ENCODE data around the gene MNAT1. TPM values are rescaled to one million over a fixed set of nuclear protein-coding genes. Genes with fewer than 3 reads are reported as not detected.

The MNAT1 gene
- polyA plus RNA-seq, 1 donor: 30.7 TPM

DNA sequence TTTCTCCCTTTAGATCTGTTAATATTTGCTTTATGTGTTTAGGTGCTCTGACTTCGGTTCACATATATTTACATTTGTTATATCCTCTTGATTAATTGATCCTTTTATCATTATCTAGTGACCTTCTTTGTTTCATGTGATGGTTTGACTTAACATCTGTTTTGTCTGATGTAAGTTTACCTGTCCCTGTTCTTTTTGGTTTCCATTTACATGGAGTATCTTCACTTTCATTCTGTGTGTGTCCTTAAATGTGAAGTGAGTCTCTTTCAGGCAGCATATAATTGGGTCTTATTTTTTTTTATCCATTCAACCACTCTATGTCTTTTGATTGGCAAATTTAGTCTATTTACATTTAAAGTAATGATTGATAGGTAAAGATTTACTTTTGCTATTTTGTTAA is 222.1 kb downstream of the MNAT1 start:
- Histone ChIP-seq H3K36me3 (ENCODE audit: control insufficient read depth, insufficient read depth, low read length) (no peaks in the 10 kb centered on the region), H3K27ac (ENCODE audit: low read length) (no peak overlapping the region), H3K4me1 (ENCODE audit: control insufficient read depth, insufficient read depth, low read length) (no peaks in the 10 kb centered on the region), H3K27me3 (ENCODE audit: control insufficient read depth, insufficient read depth, low read length) (no peaks in the 10 kb centered on the region), H3K4me3 (ENCODE audit: low read length) (no peak overlapping the region), H3K9me3 (ENCODE audit: control insufficient read depth, low read depth, low read length) (peaks cover 23% of the 10 kb centered on the region)
- DNase-seq: no peak
- 71% methylated on average over 1 of the region's 1 CpG for WGBS (ENCODE audit: insufficient coverage, low lambda C conversion rate)

DNA sequence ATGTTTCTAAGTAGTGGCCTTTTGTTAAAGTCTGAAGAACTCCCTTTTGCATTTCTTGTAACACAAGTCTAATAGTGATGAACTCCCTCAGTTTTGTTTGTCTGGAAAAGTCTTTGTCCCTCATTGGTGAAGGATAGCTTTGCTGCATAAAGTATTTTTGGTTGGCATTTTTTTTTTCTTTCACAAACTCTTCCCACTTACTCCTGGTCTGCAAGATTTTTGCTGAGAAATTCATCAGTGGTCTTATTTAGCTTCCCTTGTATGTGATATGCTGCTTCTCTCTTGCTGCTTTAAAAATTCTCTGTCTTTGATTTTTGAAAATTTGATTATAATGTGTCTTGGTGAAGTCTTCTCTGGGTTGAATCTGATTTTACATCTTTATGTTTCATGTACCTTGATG is 223.6 kb downstream of the MNAT1 start:
- DNase-seq: no peak
- Histone ChIP-seq H3K36me3 (ENCODE audit: control insufficient read depth, insufficient read depth, low read length) (no peaks in the 10 kb centered on the region), H3K27ac (ENCODE audit: low read length) (no peak overlapping the region), H3K4me3 (ENCODE audit: low read length) (no peak overlapping the region), H3K9me3 (ENCODE audit: control insufficient read depth, low read depth, low read length) (peaks cover 23% of the 10 kb centered on the region), H3K4me1 (ENCODE audit: control insufficient read depth, insufficient read depth, low read length) (no peaks in the 10 kb centered on the region), H3K27me3 (ENCODE audit: control insufficient read depth, insufficient read depth, low read length) (no peaks in the 10 kb centered on the region)

DNA sequence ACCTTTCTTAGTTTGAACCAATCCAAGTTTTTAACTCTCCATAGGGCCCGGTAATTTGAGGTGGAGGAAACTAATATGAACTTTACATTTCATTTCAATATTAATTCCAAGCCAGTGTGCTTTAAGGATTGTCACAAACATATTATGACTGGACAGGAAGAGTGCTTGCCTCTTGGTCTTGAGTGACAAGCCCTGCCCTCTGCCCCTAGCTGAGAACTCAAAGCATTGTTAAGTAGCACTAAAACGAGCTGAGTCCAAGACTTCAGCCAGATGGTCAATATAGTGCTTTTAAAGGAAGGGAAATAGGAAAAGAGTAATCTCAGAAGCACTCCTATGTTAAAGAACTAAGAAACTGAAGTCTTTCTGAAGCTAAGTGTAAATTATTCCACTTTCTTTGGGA is 229.2 kb downstream of the MNAT1 start:
- no CpG with 5 or more reads among the region's 2 CpGs for WGBS (ENCODE audit: insufficient coverage, low lambda C conversion rate)
- Histone ChIP-seq H3K4me3 (ENCODE audit: low read length) (no peak overlapping the region), H3K4me1 (ENCODE audit: control insufficient read depth, insufficient read depth, low read length) (peaks cover 2% of the 10 kb centered on the region), H3K9me3 (ENCODE audit: control insufficient read depth, low read depth, low read length) (peaks cover 7% of the 10 kb centered on the region), H3K27ac (ENCODE audit: low read length) (no peak overlapping the region), H3K27me3 (ENCODE audit: control insufficient read depth, insufficient read depth, low read length) (no peaks in the 10 kb centered on the region), H3K36me3 (ENCODE audit: control insufficient read depth, insufficient read depth, low read length) (no peaks in the 10 kb centered on the region)
- peak; percentile 16 to 33 for DNase-seq

DNA sequence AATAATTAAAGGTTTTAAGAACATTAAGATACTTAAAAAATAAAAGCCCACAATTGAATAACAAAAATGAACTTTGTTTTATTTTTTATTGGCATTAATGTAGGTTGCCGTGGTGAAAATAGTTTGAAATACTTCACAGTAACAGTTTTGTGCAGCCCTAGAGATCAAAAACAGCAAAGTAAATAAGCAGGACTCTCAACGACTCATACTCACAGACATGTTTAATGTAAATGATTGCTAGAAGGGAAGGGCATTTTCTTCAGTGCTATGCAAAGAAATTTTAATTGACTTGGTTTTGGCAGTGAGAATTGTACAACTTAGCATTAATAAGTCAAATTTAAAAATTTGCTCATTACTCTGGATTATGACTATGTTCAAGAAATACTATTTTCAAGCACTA is 230.3 kb downstream of the MNAT1 start:
- DNase-seq: no peak
- H3K27me3 ChIP-seq (ENCODE audit: control insufficient read depth, insufficient read depth, low read length): no peaks in the 10 kb centered on the region
- H3K4me3 ChIP-seq (ENCODE audit: low read length): no peak overlapping the region
- H3K36me3 ChIP-seq (ENCODE audit: control insufficient read depth, insufficient read depth, low read length): no peaks in the 10 kb centered on the region
- H3K9me3 ChIP-seq (ENCODE audit: control insufficient read depth, low read depth, low read length): peaks cover 3% of the 10 kb centered on the region
- H3K27ac ChIP-seq (ENCODE audit: low read length): no peak overlapping the region
- H3K4me1 ChIP-seq (ENCODE audit: control insufficient read depth, insufficient read depth, low read length): peaks cover 2% of the 10 kb centered on the region
- WGBS (ENCODE audit: insufficient coverage, low lambda C conversion rate): no CpG with 5 or more reads among the region's 2 CpGs

DNA sequence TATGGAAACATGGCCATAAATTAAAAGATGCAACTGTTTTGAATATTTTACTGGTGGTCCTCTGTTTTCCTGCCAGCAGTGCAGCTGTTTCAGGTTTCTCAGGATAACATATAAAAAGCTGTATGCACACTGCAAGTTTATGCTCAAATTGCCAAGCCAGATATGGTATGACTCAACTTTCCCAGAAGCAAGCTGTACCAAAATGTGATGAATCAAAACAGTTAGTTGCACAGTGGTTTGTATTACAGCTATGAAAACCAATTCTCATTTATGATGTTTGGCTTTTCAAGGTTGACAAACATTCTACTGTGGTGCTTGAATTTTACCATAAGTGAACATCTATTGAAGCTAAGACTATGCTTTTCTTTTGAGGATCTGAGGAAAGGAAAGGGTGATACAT is 230.8 kb downstream of the MNAT1 start:
- no peak overlapping the region for H3K4me3 ChIP-seq (ENCODE audit: low read length)
- no peak overlapping the region for H3K27ac ChIP-seq (ENCODE audit: low read length)
- H3K4me1 ChIP-seq (ENCODE audit: control insufficient read depth, insufficient read depth, low read length): peaks cover 2% of the 10 kb centered on the region
- H3K9me3 ChIP-seq (ENCODE audit: control insufficient read depth, low read depth, low read length): no peaks in the 10 kb centered on the region
- DNase-seq: no peak
- no peaks in the 10 kb centered on the region for H3K36me3 ChIP-seq (ENCODE audit: control insufficient read depth, insufficient read depth, low read length)
- H3K27me3 ChIP-seq (ENCODE audit: control insufficient read depth, insufficient read depth, low read length): no peaks in the 10 kb centered on the region

DNA sequence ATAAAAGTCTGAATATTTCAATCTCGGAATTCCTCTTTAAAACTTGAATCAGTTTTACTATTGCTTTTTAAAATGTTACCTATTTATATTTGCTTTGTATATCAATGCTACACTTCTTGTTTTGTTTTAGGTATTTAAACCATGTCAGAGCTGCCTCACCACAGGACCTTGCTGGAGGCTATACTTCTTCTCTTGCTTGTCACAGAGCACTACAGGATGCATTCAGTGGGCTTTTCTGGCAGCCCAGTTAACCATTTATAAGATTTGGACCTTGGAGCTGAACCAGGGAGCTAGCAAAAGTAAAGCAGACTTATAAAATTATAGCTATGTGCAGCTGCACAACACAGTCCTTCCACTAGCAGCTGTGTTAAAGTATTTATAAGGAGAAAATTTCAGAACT is 233.5 kb downstream of the MNAT1 start:
- no peak overlapping the region for H3K27ac ChIP-seq (ENCODE audit: low read length)

DNA sequence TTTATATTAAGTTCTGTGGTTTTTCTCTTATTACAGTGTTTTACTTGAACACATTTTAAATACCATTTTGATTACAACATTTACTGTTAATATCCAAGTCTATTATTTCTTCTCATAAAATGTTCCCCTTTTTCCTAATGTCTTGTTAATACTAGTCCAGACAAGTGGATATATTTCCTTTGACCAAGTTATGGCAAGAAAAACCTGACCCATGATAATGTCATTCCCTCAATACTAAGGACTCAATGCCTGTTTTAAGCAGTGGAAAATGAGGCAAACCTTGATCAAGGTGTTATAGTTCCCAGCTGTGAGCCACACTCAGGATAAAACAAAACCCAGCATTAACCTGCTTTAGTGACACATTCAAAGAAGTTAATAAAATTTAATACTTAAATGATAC is 234.1 kb downstream of the MNAT1 start:
- Histone ChIP-seq H3K27ac (ENCODE audit: low read length) (no peak overlapping the region), H3K9me3 (ENCODE audit: control insufficient read depth, low read depth, low read length) (no peaks in the 10 kb centered on the region), H3K36me3 (ENCODE audit: control insufficient read depth, insufficient read depth, low read length) (peaks cover 4% of the 10 kb centered on the region), H3K4me3 (ENCODE audit: low read length) (no peak overlapping the region), H3K4me1 (ENCODE audit: control insufficient read depth, insufficient read depth, low read length) (peaks cover 2% of the 10 kb centered on the region), H3K27me3 (ENCODE audit: control insufficient read depth, insufficient read depth, low read length) (no peaks in the 10 kb centered on the region)
- no peak for DNase-seq

More for the DNA sequence above, 233.5 kb downstream of the MNAT1 start:
- no CpG with 5 or more reads among the region's 1 CpG for WGBS (ENCODE audit: insufficient coverage, low lambda C conversion rate)
- Histone ChIP-seq H3K36me3 (ENCODE audit: control insufficient read depth, insufficient read depth, low read length) (peaks cover under 1% of the 10 kb centered on the region), H3K4me1 (ENCODE audit: control insufficient read depth, insufficient read depth, low read length) (peaks cover 2% of the 10 kb centered on the region), H3K4me3 (ENCODE audit: low read length) (no peak overlapping the region), H3K27me3 (ENCODE audit: control insufficient read depth, insufficient read depth, low read length) (no peaks in the 10 kb centered on the region), H3K9me3 (ENCODE audit: control insufficient read depth, low read depth, low read length) (no peaks in the 10 kb centered on the region)
- peak in 1 of 2 donors; percentile 9 for DNase-seq

DNA sequence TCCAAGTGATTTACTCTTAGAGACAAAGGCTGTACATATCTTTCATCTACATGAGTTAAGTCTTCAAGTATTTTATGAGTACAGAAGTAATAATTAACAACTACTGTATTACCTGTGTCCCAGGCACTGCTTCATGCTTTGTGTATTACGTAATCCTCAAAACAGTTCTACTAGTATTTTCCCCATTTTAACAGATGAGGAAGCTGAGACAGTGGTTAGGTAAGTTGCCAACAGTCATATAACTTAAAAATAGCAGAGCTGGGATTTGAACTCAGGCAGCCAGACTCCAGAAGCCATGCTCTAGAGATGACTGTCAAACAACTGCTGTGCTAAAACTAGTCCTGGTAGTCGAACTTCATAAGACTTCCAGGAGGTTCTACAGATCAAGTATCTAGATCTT is 235.6 kb downstream of the MNAT1 start:
- H3K27me3 ChIP-seq (ENCODE audit: control insufficient read depth, insufficient read depth, low read length): no peaks in the 10 kb centered on the region
- H3K9me3 ChIP-seq (ENCODE audit: control insufficient read depth, low read depth, low read length): no peaks in the 10 kb centered on the region
- H3K36me3 ChIP-seq (ENCODE audit: control insufficient read depth, insufficient read depth, low read length): peaks cover 4% of the 10 kb centered on the region
- no CpG with 5 or more reads among the region's 2 CpGs for WGBS (ENCODE audit: insufficient coverage, low lambda C conversion rate)
- H3K27ac ChIP-seq (ENCODE audit: low read length): no peak overlapping the region
- peak in 1 of 2 donors; percentile 42 for DNase-seq
- no peak overlapping the region for H3K4me3 ChIP-seq (ENCODE audit: low read length)
- no peaks in the 10 kb centered on the region for H3K4me1 ChIP-seq (ENCODE audit: control insufficient read depth, insufficient read depth, low read length)

DNA sequence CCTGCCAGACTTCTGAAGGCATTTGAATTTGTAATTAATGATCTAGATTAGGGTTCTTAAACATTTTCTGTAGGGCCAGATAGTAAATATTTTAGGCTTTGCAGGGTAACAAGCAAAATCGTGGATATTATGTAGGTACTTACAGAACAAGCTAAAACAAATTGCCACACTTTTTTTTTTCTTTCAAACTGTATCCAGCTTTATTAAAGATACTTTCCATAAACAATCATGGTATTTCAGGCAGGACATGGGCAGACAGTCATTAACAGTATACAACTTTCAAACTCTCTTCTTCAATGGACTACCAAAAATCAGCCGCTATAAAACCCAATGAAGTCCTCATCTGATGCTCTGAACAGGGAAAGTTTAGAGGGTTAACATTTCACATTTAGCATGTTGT is 236.7 kb downstream of the MNAT1 start:
- Histone ChIP-seq H3K36me3 (ENCODE audit: control insufficient read depth, insufficient read depth, low read length) (peaks cover 4% of the 10 kb centered on the region), H3K27ac (ENCODE audit: low read length) (no peak overlapping the region), H3K4me3 (ENCODE audit: low read length) (no peak overlapping the region), H3K4me1 (ENCODE audit: control insufficient read depth, insufficient read depth, low read length) (no peaks in the 10 kb centered on the region), H3K9me3 (ENCODE audit: control insufficient read depth, low read depth, low read length) (no peaks in the 10 kb centered on the region), H3K27me3 (ENCODE audit: control insufficient read depth, insufficient read depth, low read length) (no peaks in the 10 kb centered on the region)
- no peak for DNase-seq
- no CpG with 5 or more reads among the region's 2 CpGs for WGBS (ENCODE audit: insufficient coverage, low lambda C conversion rate)

DNA sequence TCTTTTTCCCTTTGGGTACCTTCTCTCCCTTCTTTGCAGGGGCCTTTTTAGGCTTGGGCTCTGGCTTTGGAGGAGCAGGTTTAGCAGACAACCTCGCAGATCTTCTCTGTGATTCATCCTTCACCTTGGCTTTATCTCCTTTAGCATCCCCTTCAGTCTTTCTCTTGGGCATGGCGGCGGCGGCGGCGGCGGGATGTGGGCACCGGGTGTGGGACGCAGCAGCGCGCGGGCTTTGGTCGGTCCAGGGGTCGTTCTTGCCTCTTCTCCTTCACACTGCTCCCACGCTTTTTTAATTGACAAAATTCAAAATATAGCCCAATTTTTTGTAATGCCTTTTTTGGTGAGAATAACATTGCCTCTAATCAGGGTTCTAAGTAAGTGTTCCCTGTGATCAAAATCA is 237.7 kb downstream of the MNAT1 start:
- peaks cover 4% of the 10 kb centered on the region for H3K36me3 ChIP-seq (ENCODE audit: control insufficient read depth, insufficient read depth, low read length)
- H3K9me3 ChIP-seq (ENCODE audit: control insufficient read depth, low read depth, low read length): no peaks in the 10 kb centered on the region
- H3K27me3 ChIP-seq (ENCODE audit: control insufficient read depth, insufficient read depth, low read length): no peaks in the 10 kb centered on the region
- no CpG with 5 or more reads among the region's 15 CpGs for WGBS (ENCODE audit: insufficient coverage, low lambda C conversion rate)
- no peak overlapping the region for H3K27ac ChIP-seq (ENCODE audit: low read length)
- no peak for DNase-seq
- H3K4me3 ChIP-seq (ENCODE audit: low read length): no peak overlapping the region
- no peaks in the 10 kb centered on the region for H3K4me1 ChIP-seq (ENCODE audit: control insufficient read depth, insufficient read depth, low read length)

DNA sequence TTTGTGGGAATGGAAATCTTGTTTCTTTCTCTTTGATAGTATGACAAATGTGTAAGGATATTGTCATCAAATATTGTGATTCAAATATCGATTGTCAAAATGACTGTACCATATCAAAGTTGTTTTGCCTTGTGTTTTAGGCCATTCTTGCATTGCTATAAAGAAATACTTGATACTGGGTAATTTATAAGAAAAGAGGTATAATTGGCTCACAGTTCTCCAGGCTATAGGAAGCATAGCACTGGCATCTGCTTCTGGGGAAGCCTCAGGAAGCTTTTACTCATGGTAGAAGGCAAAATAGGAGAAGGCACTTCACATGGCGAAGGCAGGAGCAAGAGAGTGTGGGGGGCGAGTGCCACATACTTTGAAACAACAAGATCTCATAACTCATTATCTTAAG is 238.5 kb downstream of the MNAT1 start:
- no peak for DNase-seq
- Histone ChIP-seq H3K36me3 (ENCODE audit: control insufficient read depth, insufficient read depth, low read length) (peaks cover 4% of the 10 kb centered on the region), H3K9me3 (ENCODE audit: control insufficient read depth, low read depth, low read length) (no peaks in the 10 kb centered on the region), H3K4me1 (ENCODE audit: control insufficient read depth, insufficient read depth, low read length) (no peaks in the 10 kb centered on the region), H3K27me3 (ENCODE audit: control insufficient read depth, insufficient read depth, low read length) (no peaks in the 10 kb centered on the region), H3K27ac (ENCODE audit: low read length) (no peak overlapping the region), H3K4me3 (ENCODE audit: low read length) (no peak overlapping the region)
- 100% methylated on average over 1 of the region's 3 CpGs for WGBS (ENCODE audit: insufficient coverage, low lambda C conversion rate)
